WERI-Rb-1 (cell line): ENCODE results near the gene LAMB4.
A peak's percentile ranks its signal among the peaks of the same experiment; 100 is the strongest.

Source experiments
- DNase-seq: peaks from one replicate; pipeline ENCODE4 v3.0.0-alpha.2; 2020
- H3K27ac ChIP-seq: fragments of 250-450 bp; sonication (Bioruptor Pico); 2 replicates; pipeline ENCODE4 v1.5.1; 2020; ENCODE audit warnings: mild to moderate bottlenecking, moderate library complexity
- H3K27me3 ChIP-seq: fragments of 250-450 bp; sonication (Bioruptor Pico); 2 replicates; pipeline ENCODE4 v1.5.1; 2021; ENCODE audit warnings: mild to moderate bottlenecking, low read depth, moderate library complexity; ENCODE audit not compliant: insufficient read depth, severe bottlenecking
- H3K36me3 ChIP-seq: fragments of 250-450 bp; sonication (Bioruptor Pico); 2 replicates; pipeline ENCODE4 v1.5.1; 2020; ENCODE audit warnings: mild to moderate bottlenecking, moderate library complexity
- H3K4me3 ChIP-seq: 2 replicates; pipeline ENCODE4 v1.5.1; 2011; ENCODE audit warnings: low read depth, mild to moderate bottlenecking, control low read depth, low read length
- H3K9me3 ChIP-seq: fragments of 250-450 bp; sonication (Bioruptor Pico); 2 replicates; pipeline ENCODE4 v1.5.1; 2021; ENCODE audit warnings: mild to moderate bottlenecking, moderate library complexity; ENCODE audit not compliant: severe bottlenecking
- CTCF ChIP-seq: IDR thresholded peaks from 2 replicates; pipeline ENCODE4 v1.5.1; 2011; ENCODE audit warnings: low read depth, mild to moderate bottlenecking, control low read depth, inconsistent platforms, low read length

Gene LAMB4

GRCh38 chr7:108156897-108157605 lies 26.9 kb upstream of the LAMB4 start:
- Histone ChIP-seq H3K36me3 (no peaks in the 10 kb centered on the region), H3K27ac (no peak overlapping the region), H3K27me3 (no peaks in the 10 kb centered on the region), H3K9me3 (no peaks in the 10 kb centered on the region), H3K4me3 (no peak overlapping the region)
- no peak for TF ChIP-seq CTCF
- DNase-seq = no peak

- Histone ChIP-seq H3K36me3 (no peaks in the 10 kb centered on the region), H3K27me3 (no peaks in the 10 kb centered on the region), H3K9me3 (no peaks in the 10 kb centered on the region), H3K4me3 (no peak overlapping the region), H3K27ac (no peak overlapping the region)
- no peak for TF ChIP-seq CTCF
- no peak for DNase-seq
Measured at GRCh38 chr7:108152198-108152597, 22.0 kb upstream of the LAMB4 start.

- H3K27me3 ChIP-seq = no peaks in the 10 kb centered on the region
- no peaks in the 10 kb centered on the region for H3K9me3 ChIP-seq
- no peak for TF ChIP-seq CTCF
- no peaks in the 10 kb centered on the region for H3K36me3 ChIP-seq
- H3K27ac ChIP-seq = no peak overlapping the region
- DNase-seq = no peak
- no peak overlapping the region for H3K4me3 ChIP-seq
Measured at GRCh38 chr7:108149908-108150307, 19.7 kb upstream of the LAMB4 start.

GRCh38 chr7:108149119-108149518 lies 19.0 kb upstream of the LAMB4 start:
- DNase-seq = no peak
- Histone ChIP-seq H3K9me3 (no peaks in the 10 kb centered on the region), H3K36me3 (no peaks in the 10 kb centered on the region), H3K27ac (no peak overlapping the region), H3K4me3 (no peak overlapping the region), H3K27me3 (no peaks in the 10 kb centered on the region)
- TF ChIP-seq CTCF = no peak

- Histone ChIP-seq H3K36me3 (no peaks in the 10 kb centered on the region), H3K27me3 (no peaks in the 10 kb centered on the region), H3K27ac (peak overlapping the region; percentile 11), H3K9me3 (no peaks in the 10 kb centered on the region), H3K4me3 (no peak overlapping the region)
- DNase-seq = peak; percentile 86
- TF ChIP-seq CTCF = no peak
Measured at GRCh38 chr7:108147031-108147563, 16.9 kb upstream of the LAMB4 start.
